GM19351 (cell line): Measurements from ENCODE around the gene UBAC1.

Experiments used
- ATAC-seq: cut with Tn5 transposase; IDR thresholded peaks from one replicate; pipeline ENCODE4 v1.9.1; 2021; ENCODE audit warnings: mild to moderate bottlenecking, moderate library complexity; ENCODE audit not compliant: unreplicated experiment

Gene UBAC1

GRCh38 chr9:135885100-135885853 is 75.9 kb downstream of the UBAC1 start:
- no peak for ATAC-seq

GRCh38 chr9:135884328-135885035 is 76.7 kb downstream of the UBAC1 start:
- no peak for ATAC-seq

GRCh38 chr9:135883410-135884089 is 77.6 kb downstream of the UBAC1 start:
- ATAC-seq: no peak
